AG08396 (cell line): ENCODE results near the gene ADGB.
A peak's percentile ranks its signal among the peaks of the same experiment; 100 is the strongest.
"Not testable (repeated sequence)": the region's sequence is repeated elsewhere in the genome, so short reads cannot be mapped to it uniquely, and the experiment has no call there.

ENCODE experiments used
- DNase-seq: peaks from one replicate; pipeline ENCODE4 v3.0.0; 2012; ENCODE audit warnings: low spot score, mixed read lengths

ADGB gene

DNA sequence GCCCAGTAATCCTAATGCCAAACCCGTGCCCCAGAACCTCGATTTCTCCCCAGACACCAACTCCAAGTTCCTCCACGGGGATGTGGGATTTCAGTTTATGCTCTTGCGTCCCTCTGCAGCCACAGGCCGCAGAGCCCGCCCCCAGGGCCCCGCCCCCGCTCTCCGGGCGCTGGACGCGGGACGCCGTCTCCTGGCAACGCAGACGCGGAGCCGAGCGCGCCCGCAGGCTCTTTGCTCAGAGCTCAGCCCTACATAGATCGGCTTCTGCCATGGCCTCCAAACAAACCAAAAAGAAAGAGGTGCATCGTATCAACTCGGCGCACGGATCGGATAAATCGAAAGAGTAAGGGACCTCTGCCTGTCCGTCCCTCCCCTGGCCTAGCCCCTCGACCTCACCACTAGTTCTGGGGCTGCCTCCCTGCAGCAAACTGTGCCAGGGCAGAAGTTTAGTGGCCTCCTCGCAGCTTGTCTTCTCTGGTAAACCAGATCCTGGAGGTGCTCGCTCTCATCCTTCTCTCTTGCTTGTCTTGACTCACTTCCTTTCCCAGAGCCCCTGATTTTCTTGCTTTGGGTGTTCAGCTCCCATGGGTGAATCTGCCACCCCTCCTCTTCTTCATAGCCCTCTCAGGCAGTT is at the start of gene ADGB:
Gene ADGB, plus strand, starts transcription at position 201 of the 634 bp plus-strand sequence. Its CDS starts 69 bp downstream, at position 270.
- peak; percentile 82 for DNase-seq

DNA sequence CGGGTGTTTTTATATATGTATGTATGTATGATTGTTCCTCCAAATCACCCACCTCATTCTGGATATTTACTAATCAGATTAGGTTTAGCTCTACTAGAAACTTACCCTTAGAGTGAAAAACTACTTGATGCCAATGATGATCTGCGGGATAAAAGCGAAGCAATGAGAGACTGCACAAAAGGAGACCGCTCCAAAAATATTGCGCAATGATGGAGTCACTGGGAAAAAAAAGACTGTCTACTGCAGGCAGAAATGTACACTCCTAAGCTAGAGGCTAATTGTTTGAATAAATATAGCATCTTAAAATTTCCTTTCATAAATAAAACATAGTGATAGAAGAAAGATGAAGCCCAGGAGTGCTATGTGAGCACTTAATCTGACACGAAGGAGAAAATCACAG is 47.9 kb upstream of the ADGB start:
- DNase-seq: no peak

DNA sequence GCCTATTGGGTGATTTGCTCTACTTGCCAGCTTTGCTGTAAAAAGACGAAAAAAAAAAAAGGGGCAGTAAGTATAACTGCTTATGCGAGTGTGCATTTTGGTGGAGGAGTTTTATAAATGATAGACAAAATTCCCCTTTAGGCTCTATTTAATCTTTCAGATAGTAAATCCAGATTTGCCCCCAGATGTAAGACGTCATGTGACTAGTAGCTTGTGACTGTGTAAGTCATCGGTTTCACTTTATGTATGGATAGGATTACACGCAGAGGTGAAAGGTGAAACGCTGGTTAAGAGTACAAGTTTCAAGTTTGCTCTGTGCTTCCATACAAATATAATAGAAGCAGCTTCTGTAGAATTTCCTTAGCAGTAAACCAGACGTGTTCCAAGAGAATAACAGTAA is 47.2 kb upstream of the ADGB start:
- DNase-seq: no peak

DNA sequence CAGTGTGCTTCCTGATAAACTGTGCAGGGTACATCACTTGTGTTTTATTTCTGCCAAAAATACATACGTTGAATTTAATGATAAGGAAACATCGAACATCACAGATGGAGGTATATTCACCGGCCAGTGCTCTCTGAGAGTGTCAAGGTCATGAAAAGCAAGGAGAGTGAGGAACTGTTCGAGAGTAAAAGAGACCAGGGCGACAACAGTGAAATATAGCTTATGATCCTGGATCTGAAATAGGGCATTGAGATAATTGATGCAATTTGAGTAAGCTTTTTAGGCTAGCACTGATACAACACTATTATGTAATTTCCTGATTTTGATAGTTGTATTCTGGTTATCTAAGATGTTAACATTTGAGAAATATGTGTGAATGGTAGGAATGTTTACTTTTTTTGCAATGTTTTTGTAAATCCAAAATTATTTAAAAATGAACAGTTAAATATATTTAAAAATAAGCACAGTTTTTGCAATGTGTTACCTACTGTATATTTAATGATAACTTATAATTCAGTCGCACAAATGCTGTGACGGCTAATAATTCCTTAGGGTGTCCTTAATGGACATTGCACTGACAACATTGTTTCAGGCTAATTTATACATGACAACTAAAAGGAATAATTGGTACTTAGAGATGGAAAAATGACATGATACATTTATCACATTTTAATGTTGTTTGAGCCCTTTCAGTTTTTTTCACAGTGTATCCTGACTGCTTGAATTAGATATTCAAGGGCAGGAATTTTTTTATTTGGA is 45.2 kb upstream of the ADGB start:
- no peak for DNase-seq

DNA sequence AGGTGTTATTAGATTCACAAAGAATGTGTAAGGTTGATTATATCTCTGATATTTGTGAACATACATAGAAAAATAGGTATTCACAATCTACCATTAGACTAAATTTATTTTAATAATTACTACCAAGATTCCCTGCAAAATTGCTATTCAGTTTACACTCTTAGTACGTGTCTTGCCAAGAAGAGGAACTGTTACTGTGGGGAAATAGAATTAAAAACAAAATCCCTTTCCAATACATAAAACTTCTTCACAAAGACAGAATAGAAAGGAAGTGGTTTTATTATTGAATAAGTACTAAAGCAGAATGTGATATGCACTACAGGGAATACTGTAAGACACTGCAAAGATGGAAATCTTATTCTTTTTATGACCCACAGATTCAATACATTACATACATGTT is 38.2 kb upstream of the ADGB start:
- no peak for DNase-seq

DNA sequence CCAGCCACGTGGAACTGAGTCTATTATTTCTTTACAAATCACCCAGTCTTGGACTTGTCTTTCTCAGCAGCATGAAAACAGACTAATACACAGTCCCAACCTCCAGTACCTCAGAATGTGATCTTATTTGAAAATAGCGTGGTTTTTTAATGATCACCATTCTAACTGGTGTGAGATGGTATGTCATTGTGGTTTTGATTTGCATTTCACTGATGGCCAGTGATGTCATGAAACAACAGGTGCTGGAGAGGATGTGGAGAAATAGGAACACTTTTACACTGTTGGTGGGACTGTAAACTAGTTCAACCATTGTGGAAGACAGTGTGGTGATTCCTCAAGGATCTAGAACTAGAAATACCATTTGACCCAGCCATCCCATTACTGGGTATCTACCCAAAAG is 32.1 kb upstream of the ADGB start:
- DNase-seq: not testable (repeated sequence)

DNA sequence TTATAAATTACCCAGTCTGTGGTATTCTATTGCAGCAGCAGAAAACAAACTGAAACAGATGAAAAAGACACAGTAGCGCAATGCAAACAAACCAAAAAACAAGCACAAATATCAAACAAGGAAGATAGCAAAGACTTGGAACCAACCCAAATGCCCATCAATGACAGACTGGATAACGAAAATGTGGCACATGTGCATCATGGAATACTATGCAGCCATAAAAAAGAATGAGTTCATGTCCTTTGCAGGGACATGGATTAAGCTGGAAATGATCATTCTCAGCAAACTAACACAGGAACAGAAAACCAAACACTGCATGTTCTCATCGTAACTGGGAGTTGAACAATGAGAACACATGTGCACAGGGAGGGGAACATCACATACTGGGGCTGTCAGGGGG is 30.2 kb upstream of the ADGB start:
- DNase-seq: not testable (repeated sequence)

DNA sequence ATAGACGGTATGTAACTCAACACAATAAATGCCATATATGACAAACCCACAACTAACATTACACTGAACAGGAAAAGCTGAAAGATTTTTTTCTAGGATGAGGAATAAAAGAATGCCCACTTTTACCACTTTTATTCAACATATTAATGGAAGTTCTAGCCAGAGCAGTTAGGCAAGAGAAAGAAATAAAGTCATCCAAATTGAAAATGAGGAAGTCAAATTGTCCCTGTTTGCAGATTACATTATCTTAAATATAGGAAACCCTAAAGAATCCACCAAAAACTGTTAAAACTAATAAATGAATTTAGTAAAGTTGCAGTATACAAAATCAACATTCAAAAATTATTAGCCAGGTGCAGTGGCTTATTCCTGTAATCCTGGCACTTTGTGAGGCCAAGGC is 24.6 kb upstream of the ADGB start:
- DNase-seq: no peak

DNA sequence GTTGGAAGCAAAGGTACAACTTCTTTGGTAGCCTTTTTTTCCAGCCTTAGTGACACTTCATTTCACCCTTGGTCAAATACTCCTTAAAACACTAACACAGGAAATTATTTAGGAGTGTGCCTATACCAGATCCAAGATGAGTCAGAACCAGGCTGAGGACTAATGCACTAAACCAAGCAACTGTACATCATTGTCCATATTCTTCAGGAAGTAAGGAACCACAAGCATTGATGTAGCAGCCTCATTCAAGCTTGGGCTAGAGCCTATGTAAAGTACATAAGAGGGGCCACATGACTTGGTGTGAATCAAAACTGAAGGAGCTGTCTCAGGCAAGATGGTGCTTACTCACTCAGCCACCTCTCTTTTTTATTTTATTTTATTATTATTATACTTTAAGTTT is 20.7 kb upstream of the ADGB start:
- DNase-seq: no peak

DNA sequence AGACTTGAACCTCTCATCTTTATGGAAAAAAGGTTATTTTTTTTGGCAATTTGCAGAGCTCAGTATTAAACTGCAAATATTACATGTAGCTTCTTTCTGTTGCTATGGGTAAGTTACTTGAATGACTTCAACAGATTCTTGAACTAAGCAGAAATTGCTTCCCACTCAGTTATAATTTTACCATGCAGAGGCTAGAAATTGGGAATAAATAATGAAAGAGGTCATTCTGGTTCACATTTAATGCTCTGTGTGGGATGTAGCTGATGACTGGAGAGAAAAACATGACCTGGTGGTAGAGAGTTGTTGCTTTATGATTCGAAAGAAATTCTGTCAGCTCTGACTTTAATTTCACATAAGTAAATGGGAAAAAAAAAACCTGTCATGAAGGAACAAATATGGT is 16.8 kb upstream of the ADGB start:
- DNase-seq: no peak

DNA sequence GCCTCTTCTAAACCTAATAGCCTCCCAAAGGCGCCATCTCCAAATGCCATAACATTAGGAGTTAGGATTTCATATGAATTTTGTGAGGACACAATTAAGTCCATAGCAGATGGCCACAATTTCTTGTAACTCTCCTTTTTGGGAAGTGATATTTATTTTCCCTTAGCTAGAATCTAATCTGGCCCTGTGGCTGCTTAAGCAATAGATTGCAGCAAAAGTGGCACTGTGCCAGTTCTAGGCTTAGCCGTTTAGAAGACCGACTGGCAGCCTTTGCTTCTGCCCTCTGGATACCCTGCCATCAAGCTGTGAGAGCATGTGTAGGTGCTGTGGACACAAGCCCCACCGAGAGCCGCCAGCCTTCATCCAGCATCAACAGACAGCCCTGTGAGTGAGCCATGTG is 15.9 kb upstream of the ADGB start:
- no peak for DNase-seq

DNA sequence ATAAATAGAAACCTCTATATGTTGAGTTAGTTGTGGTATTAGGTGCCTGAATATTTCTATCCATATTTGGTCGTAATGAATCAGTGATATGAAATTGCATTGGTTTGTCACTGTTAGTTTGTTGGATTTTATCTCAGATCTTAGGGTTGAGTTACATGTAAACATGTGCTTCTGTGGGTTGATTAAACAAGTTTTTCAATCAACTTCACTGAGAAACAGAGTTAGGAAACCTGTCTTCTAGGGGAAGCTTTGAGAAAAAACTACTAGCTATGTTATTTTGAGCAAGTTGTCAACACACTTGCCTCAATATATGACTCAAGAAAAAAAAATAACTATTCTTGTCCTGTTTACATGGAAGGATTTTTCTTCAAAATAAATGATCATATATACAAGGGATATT is 14.8 kb upstream of the ADGB start:
- no peak for DNase-seq

DNA sequence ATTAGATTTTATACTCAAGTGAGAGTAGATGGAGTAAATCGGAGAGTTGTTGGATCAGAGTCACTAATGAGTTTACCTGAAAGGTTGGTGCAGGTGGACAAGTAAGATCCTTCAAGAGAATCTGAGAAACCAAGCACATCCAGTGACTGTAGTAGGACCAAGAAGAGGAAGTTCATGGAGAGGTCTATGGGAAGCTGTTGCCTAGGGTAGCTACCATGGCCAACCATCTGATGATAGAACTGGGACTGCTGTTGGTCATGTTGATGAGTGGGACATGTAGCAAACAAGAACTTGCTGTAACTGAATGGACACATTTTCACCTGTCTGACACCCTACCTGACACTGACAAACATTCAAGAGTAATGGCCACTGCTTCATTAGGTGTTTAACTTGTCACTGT is 11.3 kb upstream of the ADGB start:
- no peak for DNase-seq

DNA sequence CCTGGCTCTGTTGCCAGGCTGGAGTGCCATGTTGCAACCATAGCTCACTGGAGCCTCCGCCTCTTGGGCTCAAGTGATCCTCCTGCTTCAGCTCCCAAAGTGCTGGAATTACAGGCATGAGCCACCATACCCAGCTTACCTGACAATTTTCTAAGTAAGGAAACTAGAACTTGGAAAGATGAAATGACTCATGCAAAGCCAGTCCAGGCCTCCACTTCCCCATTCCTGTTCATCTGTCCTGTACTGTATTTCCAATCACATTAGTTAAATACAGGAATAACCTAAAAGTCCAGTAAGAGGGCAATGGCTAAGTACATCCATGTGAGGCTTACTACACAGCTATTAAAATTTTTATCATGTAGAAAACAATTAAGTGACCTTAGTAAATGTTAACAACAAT is 8.3 kb upstream of the ADGB start:
- no peak for DNase-seq

DNA sequence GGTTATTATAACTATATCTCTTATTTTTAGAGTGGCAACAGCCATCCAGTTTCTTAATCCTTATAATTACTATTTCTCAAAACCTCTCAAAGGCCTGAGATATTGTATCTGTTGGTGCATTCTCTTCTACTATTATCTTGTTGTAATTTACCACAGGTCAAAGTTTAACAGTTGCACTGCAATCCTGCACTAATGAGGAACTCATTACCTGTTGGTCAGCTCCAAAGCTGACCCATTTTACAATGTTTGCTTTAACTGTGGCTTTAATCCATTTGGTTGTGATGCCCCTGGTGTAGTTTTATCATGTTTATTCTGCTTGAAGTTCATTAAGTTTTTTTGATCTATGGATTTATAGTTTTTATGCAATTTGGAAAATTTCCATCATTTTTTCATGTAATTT is 6.3 kb upstream of the ADGB start:
- DNase-seq: no peak

DNA sequence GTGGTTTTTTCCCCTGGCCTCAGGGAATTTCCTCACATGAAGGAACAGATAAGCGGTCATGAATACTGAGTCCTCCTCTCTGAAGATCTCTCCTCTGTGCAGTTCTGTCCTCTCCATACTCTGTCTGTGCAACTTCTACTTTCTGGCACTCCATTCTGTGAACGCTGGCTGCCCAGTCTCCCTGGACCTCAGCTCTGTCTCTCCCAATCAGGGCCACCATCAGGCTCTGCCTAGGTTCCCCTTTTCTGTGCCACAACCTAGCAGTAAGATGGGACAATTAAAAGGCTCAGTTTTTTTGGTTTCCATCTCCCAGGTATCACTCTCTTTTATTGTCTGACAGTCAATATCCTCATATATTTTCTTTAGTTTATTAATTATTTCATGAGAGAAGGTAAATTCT is 4.8 kb upstream of the ADGB start:
- no peak for DNase-seq

DNA sequence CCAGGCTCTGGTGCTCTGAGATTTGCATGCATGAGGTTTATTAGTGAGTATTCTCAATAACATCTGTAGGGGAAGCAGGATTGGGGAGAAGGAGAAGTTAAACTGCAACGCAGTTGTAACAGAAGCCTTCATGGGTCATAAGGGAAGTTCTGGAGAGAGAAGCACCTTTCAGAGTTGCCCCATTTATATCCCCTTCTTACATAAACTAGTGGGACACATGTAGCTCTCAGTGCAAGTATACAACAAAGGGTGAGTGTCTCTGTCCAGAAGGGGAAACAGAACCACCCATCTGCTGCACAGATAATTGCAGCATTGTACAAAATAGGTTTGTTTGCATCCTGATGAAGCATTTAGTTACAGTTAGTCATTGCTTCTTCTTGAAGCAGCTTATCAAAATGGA is 4.3 kb upstream of the ADGB start:
- no peak for DNase-seq

DNA sequence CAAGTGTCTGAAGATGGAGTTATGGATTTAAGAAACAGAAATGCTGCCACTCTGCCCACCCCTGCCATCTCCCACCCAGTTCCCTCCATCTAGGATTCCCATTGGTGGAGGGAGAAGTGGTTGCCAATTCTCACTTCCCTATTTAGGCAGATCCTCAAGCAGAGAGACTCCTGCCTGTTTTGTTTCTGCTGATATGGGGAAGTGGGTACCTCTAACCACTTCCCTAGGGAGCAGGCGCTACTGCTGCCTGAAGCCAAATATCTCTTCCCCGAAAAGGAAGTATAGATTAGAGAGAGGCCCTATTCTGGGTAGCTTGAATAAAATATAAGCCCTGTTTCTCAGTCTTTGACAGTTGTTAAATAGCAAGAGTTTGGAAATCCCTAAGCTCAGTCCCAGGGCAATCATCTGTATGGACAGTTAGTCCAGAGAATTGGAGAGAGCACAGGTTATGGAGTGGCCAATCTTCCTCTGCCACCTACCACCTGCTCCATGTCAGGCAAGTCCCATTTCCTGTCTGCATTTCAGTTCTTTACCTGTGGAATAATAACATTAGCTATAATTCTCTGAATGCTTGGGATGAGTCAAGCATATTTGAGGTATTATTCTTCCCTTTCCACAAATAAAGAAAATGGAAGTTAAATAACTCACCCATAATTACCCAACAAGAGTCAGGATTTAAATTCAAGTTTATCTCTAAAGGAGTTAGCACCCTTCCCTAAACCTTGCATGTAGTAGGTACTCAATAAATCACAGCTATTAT is 2.6 kb upstream of the ADGB start:
- DNase-seq: no peak

DNA sequence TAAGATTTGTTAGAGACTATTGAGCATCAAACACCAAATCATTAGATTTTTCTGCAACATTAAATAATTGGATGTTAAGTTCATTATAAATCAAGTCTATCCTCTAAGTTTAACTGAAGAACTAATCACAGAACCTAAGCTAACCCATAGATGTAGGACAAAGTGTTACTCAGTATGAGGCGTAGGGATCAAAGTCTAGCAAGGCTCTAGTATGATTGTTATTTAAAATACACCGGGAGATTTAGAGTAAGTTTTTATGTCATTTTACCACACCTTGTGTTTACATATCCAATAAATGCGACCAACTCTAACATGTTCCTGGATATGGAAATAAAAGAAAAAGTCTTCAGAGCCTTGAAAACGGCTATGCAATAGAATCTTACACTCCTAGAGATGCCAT is 2.6 kb downstream of the ADGB start:
- DNase-seq: no peak

DNA sequence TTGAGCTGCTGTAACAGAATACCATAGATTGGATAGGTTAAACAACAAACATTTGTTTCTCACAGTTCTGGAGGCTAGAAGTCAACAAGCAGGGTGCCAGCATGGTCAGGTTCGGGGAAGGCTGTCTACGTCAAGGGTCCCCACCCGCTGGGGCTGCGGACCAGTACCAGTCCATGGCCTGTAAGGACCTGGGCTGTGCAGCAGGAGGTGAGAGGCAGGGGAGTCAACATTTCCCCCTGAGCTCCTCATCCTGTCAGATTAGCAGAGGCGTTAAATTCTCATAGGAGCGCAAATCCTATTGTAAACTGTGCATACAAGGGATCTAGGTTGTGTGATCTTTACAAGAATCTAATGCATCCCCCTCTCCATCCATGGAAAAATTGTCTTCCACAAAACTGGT is 3.8 kb downstream of the ADGB start:
- DNase-seq: no peak

DNA sequence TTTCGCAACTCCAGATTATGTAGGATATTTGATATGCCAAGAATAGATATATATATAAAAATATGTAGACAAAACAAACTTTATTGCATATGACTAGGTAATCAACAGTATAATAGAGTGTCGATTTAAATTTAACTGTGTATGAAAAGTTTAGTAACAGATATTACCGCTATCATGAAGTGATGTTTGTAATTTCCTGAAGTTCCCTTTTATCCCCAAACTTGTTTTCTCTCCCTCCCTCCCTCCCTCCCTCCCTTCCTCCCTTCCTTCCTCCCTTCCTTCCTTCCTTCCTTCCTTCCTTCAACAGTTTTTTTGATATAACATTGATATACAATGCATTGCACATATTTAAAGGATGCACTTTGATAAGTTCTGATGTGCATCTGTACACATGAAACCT is 15.2 kb downstream of the ADGB start:
- no peak for DNase-seq

DNA sequence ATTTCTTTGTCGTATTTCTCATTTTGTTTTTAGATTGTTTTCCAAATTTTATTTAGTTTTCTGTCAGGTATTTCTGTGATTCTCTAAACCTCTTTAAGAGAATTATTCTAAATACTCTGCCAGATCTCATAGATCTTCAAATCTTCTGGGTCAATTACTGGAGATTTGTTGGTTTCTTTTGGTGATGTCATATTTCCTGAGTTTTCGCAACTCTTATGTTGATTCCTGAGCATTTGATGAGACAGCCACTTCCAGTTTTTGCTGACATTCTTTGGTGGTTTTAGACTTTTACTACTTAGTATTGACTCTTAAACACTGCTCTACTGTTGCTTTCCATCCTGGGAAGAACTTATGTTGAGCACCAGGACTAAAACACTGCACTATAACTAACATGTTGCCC is 21.9 kb downstream of the ADGB start:
- no peak for DNase-seq

DNA sequence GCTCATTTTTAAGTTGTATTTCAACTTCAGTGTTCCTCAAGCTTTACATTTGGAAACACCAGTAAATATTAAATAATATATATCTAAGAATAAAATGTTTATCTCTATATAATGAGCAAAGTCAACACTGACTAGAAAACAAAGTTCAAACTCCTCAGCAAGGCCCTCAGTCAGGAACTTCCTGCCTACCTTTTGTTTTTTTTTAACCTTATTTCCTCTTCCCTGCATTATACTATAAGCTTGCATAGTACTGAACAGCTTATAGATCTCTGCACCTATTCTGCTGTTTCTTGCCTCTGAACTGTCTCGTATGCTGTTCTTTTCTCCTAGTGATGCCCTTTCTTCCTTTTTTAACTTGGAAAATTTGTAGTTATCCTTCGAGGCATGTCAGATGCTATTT is 29.6 kb downstream of the ADGB start:
- no peak for DNase-seq
